ENCODE results near the gene RAB3D.
A peak's percentile ranks its signal among the peaks of the same experiment; 100 is the strongest.
"Not testable (repeated sequence)": the region's sequence is repeated elsewhere in the genome, so short reads cannot be mapped to it uniquely, and the experiment has no call there.

The RAB3D gene

DNA sequence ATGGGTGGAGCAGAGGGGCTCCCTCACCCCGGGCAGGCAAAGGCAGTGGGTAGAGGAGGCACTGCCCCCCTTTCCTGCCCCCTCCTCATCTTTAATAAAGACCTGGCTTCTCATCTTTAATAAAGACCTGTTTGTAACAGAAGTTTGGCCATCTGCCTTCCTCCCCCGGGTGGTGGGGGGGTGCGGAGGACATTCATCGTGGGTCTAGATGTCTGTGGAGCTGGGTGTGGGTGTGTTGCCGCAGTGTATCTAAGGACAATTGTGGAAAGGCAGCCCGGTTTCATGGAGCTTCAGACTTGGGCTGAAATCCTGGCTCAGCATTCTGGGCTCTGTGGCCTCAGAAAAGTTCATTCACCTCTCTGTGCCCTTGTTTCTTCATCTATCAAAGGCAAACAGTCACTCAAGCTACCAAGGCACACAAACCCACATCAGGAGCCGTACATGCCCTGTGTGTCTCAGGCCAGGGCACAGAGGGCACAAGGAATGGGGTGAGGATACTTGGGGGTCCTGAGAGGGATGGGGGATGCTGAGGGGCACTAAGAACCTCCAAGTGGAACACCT lies 26.2 kb upstream of the RAB3D start:
- DNase-seq = no peak

DNA sequence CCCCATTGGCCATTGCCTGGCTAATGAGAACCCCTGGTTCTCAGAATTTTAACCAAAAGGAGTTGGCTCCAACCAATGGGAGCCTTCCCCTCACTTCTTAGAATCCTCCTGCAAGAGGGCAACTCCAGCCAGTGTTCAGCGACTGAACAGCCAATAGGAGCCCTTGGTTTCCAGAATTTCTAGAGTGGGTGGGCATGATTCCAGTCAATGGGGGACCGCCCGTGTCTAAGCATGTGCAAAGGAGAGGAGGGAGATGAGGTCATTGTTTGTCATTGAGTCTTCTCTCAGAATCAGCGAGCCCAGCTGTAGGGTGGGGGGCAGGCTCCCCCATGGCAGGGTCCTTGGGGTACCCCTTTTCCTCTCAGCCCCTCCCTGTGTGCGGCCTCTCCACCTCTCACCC lies 25.5 kb upstream of the RAB3D start:
- DNase-seq = no peak

DNA sequence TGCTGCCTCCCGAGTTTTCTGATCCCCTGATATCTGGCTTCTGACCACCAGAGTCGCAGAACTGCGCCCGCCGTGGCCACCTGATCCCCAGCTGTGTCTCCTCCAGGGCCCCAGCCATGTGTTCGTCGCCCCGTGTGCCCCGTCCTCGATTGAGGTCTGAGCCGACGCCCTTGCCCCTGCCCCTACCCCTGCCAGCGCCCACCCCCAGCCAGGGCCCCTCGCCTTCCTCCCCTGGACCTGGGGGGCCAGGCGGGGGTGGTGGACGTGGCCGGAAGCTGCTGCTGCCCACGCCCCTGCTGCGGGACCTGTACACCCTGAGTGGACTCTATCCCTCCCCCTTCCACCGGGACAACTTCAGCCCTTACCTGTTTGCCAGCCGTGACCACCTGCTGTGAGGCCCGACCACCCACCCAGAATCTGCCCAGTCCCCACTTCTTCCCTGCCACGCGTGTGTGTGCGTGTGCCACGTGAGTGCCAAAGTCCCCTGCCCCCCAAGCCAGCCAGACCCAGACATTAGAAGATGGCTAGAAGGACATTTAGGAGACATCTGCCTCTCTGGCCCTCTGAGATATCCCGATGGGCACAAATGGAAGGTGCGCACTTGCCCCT lies 24.9 kb upstream of the RAB3D start:
- no peak for DNase-seq

DNA sequence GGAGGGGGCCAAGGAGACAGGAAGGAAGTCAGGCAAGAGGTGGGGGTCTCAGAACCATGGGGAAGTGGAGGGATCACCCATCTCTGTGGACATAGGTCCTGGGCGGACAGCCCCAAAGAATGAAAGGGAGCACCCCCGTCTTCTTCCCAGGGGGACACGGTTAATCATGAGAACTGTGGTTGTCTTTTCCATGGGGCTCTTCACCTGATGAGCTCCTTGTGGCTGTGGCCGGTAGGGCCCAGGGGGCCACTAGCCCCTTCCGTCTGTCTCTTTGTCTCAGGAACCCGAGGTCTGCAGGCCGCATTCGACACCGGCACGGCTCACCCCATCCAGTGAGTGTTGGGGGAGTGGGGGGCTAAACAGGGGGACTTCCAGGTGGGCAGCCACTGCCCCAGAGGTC lies 24.4 kb upstream of the RAB3D start:
- DNase-seq = no peak

DNA sequence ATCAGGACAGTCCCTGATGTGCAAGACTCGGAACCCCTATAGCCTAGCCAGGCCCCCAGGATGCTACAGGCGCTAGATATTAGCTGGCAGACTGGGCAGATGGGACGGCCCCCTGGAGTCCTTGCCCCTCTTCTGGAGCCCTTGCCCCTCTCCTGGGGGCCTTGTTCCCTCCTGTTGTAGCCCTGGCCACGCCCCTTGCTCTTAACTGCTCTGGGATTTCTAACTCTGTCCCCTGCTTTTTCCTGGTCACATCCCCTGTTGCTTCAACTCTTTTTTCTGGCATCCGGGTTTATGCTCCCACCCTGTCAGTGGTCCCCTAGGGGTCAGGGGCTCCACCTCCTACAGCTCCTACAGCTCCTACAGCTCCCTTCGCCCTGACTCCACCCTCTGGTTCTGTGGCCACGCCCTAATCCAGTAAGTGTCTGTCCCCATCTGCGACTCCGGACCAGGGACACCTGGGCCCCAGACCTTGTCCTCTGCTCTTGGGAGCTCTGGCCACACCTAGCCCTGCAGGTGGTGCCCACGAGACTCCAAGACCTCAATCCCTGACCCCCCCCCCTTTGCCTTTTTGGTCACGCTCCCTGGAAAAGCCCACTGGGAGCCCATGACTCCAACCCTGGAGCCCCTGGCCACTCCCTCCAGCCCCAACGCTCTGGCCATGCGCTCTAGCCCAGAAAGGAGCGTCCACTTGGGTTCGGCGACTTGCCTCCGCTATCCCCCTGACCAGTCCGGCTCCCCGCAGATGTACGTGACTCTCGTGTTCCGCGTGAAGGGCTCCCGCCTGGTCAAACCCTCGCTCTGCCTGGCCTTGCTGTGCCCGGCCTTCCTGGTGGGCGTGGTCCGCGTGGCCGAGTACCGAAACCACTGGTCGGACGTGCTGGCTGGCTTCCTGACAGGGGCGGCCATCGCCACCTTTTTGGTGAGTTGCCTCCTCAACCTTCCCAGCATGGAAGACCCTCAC lies 22.6 kb upstream of the RAB3D start:
- no peak for DNase-seq

DNA sequence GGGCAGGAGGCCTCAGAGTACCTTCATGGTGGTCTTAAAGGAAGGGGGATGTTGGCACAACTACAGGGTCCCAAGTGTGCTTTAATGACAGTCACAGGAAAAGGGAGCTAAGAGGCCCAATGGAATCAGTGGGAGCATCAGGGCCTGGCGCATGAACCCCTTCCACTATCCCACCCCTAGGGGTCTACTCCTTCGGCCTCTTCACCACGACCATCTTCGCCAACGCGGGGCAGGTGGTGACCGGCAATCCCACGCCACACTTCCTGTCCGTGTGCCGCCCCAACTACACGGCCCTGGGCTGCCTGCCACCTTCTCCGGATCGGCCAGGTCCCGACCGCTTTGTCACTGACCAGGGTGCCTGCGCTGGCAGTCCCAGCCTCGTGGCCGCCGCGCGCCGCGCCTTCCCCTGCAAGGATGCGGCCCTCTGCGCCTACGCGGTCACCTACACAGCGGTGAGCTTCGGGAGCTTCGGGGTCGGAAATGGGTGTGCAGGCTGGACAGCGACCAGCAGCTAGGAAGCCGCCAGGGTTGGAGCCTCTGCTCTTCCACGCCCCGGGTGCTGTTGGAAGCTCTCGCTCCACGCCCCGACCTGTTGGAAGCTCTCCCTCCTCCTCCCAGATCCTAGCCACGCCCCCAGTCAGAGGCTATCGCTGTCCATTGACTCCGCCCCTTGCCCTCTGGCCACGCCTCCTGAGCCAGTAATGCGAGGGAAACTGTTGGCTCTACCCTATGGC lies 21.7 kb upstream of the RAB3D start:
- no peak for DNase-seq

DNA sequence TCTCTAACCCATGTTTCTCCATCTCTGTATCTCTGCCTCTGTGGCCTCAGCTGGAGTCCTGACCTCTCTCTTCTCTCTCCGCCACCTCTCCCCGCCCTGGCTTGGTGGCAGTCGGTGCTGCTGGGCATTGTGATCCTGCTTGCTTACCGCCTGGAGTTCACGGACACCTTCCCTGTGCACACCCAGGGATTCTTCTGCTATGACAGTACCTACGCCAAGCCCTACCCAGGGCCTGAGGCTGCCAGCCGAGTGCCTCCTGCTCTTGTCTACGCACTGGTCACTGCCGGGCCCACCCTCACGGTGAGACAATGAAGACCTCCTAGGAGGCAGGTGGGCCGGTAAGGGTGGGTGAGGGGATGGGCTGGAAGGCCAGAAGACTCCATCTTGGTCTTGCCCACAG lies 20.0 kb upstream of the RAB3D start:
- DNase-seq = no peak

DNA sequence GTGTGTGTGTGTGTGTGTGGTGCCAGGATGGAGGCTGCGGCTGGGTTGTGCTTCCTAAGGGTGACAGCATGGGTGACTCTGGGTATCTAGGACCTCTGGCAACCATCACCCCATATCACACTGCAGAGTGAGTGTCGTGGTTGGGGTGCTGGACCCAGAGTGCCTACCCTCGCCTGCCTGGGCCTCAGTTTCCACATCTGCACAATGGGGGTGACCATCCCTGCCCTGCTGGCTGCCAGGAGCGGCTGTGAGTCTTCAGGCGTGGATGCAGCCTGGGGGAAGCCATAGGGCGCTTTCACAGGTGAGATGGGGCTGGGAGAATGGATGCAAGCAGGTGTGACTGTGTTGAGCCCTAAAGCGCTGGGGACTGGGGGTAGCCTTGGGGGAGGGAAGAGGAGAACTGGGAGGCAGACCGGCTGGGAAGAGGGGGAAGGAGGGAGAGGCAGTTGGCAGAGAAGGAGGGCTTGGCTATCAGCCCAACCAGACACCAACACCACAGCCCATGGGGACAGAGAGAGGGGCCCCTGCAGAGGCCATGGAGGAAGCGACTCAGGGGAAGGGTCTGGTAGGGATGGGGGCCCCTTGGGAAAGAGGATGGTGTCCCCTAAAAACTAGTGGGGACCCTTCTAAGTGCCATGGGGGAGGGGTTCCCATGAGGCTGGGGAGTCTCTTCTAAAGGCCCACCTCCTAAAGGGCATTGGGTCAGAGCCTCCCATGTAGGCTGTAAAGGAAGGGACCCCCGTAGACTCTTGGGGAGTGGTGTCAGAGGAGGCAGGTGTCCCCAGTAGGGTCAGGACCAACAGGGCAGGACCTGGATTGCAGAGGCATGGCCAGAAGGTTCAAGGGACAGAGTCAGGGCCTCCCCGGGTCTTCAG lies 17.5 kb upstream of the RAB3D start:
- DNase-seq = no peak

DNA sequence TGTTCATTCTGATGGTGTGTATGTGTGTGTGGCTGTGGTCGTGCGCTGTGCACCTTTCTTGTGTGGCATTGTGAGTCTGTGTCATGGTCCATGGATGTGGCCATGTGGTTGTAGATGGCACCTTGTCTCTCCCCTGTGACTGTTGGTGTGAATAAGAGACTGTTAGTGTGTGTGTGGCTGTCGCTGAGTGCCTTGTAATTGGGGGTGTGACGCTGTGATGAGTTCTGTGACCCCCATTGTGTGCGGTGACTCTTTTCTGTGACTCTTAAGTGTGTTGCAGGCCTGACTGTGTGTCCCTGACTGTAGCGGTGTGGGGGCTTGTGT lies 16.6 kb upstream of the RAB3D start:
- DNase-seq = no peak

DNA sequence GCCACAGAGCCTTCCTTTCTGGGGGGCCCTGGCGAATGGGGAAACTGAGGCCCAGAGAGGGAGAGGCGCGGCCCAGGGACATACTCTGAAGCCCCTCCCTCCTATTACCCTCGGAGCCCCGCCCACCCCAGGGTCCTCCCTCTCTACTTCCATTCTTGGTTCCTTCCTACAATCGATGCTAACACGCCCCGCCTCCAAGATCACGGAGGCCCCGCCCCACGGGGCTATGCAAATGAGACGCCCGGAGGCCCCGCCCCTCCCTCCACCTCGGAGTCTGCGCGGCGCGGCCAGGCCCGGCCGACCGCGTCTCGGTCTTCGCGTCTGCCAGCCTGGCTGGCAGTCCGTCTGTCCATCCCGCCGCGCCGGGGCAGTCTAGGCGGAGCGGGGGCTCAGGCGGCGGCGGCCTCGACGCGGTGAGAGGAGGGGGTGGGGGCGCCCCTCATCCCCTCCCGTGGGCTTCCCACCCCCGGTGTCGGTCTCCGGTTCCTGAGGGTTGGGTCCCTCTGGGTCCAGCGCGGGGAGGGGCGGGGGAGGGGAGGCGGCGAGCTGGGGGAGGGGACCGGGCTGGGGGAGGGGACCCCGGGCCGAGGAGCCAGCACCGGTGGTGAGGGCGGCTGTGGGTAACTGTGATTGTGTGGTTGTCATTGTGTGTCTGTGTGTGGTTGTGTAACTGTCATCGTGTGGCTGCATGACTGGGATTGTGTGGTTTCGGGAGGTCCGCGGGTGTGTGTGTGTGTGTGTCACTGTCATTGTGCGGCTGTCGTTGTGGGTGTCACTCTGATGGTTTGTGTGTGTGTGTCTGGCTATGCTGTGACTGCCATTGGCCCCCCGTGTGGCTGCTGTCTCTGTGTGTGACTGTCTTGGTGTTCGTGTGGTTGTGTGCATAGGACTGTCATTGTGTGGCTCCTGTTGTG lies 16.0 kb upstream of the RAB3D start, which contains the start of gene PLPPR2:
TSS of gene PLPPR2 (plus strand) at position 273 of the 914 bp plus-strand sequence. CDS start 2,242 bp downstream, outside the sequence.
- DNase-seq = peak; percentile 75

DNA sequence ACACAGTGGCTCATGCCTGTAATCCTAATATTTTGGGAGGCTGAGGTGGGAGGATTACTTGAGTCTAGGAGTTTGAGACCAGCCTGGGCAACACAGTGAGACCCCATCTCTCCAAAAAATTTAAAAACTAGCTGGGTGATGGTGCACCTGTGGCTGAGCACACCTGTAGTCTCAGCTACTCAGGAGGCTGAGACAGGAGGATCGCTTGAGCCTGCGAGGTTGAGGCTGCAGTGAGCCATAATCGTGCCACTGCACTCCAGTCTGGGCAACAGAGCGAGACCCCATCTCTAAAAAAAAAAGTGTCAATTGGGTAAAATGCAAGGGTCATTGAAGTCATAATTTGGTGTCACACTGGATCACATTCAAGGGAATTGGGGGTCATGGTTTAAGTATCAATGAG lies 14.6 kb upstream of the RAB3D start:
- not testable (repeated sequence) for DNase-seq

DNA sequence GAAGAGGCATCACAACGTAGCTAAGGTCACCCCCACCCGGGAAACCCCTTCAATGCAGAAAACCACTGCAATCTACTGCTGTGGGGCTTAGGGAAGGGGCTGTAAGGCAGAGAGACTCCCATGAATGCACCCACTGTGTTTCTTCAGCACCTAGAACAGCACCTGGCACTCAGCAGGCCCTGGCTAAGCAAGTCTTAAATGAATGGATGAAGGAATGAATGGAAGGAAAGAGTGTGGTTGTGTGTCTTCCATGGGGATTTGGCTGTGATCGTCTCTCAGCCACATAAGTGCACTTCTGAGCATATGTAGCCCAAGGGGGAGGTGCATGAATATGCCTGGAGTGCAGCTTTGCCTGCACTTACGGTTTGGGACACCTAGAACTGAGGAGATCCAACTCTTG lies 9.7 kb upstream of the RAB3D start:
- DNase-seq = no peak

DNA sequence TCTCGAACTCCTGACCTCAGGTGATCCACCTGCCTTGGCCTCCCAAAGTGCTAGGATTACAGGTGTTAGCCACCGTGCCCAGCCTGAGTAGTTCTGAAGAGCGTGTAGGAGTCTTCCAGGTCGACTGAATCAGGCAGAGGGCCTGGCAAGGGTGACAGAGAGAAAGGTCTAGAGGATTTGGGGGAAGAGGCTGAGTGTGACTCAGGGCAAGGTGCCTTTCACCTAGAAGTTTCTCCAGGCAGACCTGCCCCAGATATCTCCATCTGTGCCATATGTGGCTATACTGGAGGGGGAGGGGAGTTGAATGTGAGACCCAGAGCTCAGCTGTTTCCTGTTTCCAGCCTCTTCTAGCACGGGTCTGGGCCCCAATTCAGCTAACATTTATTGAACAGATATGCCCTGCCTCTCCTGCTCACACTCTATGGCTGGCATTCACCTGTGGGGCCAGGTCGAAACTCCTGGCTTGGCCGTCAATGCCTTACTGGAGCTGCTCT lies 8.1 kb upstream of the RAB3D start:
- no peak for DNase-seq

DNA sequence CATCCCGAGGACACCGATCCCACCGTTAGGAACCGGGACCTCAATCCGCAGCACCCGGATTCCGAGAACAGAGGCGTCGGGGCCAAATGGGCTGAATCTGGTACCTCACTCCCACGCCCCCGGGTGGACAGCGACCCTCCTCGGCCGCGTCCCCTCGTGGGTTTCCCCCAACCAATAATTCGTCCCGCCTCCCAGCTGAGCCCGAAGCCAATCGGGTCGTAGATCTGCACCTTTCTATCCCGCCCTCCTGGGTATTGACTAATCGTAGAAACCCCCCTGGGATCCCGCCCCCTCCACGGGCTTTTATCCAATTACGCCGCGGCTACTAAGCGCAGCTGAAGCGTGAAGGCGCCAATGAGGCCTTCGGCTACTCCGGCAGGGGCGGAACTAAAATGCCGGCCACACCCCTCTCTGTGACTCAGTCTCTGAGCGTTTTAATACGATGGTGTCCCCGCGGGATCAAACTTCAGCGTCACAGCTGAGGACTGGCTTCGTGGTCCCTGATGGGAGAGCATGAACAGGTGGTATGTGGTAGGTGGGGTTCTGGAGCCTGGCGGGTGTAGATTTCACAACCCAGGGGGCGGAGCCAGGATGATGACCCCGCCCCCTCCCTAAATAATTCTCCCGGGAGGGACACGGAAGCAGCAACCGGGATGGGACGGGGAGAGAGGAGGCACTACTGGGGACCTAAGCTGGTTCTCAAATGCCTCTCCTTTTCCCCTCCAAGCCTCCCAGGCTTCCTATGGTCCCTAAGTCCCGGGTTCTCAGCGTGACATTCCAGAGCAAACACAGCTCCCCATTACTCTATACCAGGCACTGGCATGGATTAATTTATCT lies 6.9 kb upstream of the RAB3D start, which contains the start of the genes CCDC159 and TMEM205:
TSS of gene CCDC159 (plus strand) at position 416 of the 837 bp plus-strand sequence. CDS start at position 504, 88 bp downstream.
TSS of gene TMEM205 (minus strand) at position 165 of the 837 bp plus-strand sequence. CDS start 649 bp downstream, outside the sequence.
- DNase-seq = peak; percentile 97

DNA sequence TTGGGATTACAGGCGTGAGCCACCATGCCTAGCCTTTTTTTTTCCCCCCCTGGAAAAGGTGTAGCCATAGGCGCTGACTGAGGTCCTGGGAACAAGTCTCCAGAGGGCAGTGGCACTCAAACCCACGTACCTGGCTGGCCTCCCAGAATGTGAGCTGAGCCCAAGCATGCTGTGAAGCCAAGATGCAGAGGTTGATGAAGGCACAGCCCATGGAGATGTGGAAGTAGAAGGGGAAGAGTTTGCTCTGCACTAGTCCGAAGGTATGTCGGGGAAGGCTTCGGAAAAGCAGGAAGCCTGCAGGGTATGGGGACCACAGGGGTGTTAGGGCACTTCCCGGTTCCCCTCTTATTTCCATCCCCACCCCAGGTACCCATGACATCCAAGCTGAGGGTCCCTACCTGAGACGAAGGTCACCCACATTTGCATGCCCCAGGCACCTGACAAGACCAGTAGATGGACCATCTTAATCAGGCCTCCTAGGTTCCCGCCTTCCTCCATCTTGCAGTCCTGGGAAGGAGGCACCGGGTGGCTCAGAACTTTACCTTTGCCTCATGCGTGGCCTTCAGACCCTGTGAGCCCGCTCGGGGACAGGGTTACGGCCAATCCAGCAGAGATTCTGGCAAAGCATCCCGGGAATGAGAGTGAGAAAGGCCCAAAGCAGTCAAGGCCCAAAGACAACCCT lies 5.8 kb upstream of the RAB3D start:
- no peak for DNase-seq

DNA sequence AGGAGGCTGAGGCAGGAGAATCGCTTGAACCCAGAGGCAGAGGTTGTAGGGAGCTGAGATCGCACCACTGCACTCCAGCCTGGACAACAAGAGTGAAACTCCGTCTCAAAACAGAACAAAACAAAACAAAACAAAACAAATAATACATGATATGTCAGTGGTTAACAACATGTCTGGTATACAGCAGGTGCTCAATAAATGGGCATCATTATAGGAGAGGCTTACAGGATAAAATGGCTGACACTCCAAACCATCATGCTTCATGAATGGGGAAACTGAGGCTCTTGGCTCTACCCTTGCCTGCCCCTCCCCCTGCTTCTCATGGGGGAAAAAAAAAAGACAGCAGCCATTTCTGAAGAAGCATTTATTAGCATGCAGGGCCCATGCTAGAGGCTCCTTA lies 3.0 kb upstream of the RAB3D start:
- no peak for DNase-seq

DNA sequence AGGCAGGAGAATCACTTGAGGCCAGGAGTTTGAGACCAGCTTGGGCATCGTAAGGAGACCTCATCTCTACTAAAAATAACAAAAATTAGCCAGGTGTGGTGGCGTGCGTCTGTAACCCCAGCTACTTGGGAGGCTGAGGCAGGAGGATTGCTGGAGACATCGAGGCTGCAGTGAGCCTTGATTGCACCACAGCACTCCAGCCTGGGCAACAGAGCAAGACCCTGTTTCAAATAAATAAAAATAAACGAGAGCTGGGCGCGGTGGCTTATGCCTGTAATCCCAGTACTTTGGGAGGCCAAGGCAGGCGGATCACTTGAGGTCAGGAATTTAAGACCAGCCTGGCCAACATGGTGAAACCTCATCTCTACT lies 626 bp upstream of the RAB3D start:
- DNase-seq = not testable (repeated sequence)

DNA sequence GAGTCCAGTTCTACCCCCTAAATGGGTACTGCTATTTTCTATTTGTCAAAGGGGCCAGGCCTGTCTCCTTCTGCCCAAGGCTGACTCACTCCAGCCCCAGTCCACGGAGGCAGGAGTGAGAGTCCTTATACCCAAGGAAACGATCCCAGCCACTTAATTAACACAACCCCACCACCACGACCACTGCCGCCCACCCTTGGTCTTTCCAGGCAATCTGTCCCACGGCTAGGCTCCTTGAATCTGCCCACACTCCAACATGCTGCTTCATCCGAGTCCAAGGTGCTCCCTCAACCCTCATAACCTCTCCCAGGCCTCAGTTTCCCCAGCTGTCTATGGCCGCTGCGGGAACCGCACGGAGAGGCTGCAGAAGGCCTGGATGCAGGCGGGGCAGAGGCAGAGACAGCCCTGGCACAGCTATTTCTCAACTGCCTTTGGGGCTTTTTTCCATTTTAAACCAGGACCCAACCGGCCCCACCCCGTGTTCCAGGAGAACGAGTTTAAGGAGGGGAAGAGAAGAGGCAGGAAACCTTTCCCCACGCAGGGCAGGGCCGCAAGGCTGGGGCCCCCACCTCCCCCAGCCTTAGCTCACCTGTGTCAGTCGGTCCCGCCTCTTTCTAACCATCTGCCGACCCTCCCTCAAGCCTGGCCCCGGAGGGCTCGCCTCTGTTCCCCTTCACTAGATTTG lies 746 bp downstream of the RAB3D start:
- DNase-seq = no peak

DNA sequence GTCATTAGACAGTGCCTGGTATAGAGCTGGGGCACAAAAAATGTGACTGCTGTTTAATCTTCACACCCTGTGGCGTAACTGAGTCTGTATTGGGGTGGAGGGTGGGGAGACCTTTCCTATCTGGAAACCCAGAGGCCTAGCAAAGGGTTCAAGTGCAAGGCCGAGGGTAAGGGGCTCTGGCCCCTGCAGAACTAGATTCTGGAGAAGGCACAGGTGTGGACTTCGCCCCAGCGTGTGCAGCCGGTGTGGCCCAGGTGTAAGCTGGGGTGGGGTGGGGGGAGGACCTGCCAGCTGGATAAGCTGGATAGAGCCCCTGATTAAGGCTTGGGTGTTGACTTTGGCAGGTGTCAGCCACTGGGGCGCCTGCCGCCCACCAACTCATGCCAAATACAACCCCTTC lies 1.3 kb downstream of the RAB3D start:
- no peak for DNase-seq
